KG1 (cell line): ENCODE results near the gene CIZ1.

Source experiments
- DNase-seq: peaks from one replicate; lab custom pipeline; 2025; lab: John Stamatoyannopoulos, UW

Gene CIZ1

GRCh38 chr9:128213746-128214497 lies 22.6 kb upstream of the CIZ1 start:
- no peak for DNase-seq

- no peak for DNase-seq
Observed at GRCh38 chr9:128211981-128212281, 20.6 kb upstream of the CIZ1 start.

GRCh38 chr9:128211186-128211980 lies 20.0 kb upstream of the CIZ1 start:
- DNase-seq, result no peak

- DNase-seq, result no peak
Observed at GRCh38 chr9:128208946-128209669, 17.7 kb upstream of the CIZ1 start.

- DNase-seq, result no peak
Observed at GRCh38 chr9:128208386-128208785, 17.0 kb upstream of the CIZ1 start.

GRCh38 chr9:128206916-128207910 lies 15.8 kb upstream of the CIZ1 start:
- no peak for DNase-seq

GRCh38 chr9:128206484-128206883 lies 15.1 kb upstream of the CIZ1 start:
- DNase-seq, result no peak

- no peak for DNase-seq
Observed at GRCh38 chr9:128205296-128205944, 14.0 kb upstream of the CIZ1 start.

- DNase-seq, result no peak
Observed at GRCh38 chr9:128204858-128205257, 13.5 kb upstream of the CIZ1 start.

- DNase-seq, result no peak
Observed at GRCh38 chr9:128203707-128204551, 12.6 kb upstream of the CIZ1 start.

- DNase-seq, result peak; percentile 60
Observed at GRCh38 chr9:128203024-128203706, 11.8 kb upstream of the CIZ1 start, which contains the start of gene DNM1. Gene DNM1, plus strand, starts transcription at chr9:128203379. Its CDS starts 92 bp downstream, at chr9:128203471.

- DNase-seq, result no peak
Observed at GRCh38 chr9:128202648-128203023, 11.3 kb upstream of the CIZ1 start.

GRCh38 chr9:128201441-128202369 lies 10.3 kb upstream of the CIZ1 start:
- DNase-seq, result no peak

GRCh38 chr9:128193469-128194096 lies 2.2 kb upstream of the CIZ1 start:
- no peak for DNase-seq

GRCh38 chr9:128192601-128193371 lies 1.4 kb upstream of the CIZ1 start:
- DNase-seq, result no peak

- DNase-seq, result peak; percentile 7
Observed at GRCh38 chr9:128190516-128191405, 611 bp downstream of the CIZ1 start.
